Measurements from ENCODE around the gene ATG14.
"Not testable (repeated sequence)": the region's sequence is repeated elsewhere in the genome, so short reads cannot be mapped to it uniquely, and the experiment has no call there.

DNA sequence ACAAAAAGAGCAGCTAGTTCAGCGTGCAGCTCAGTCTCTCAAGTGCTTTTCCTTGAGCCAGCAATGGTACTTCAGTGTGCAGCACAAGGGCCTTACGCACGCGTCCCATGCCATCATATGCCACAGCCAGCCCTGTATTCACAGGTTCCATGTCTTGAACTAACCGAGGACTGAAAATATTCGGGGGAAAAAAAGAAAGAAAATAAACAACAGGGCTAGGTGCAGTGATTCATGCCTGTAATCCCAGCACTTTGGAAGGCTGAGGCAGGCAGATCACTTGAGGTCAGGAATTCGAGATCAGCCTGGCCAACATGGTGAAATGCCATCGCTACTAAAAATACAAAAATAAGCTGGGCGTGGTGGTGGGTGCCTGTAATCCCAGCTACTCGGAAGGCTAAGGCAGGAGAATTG, 28.6 kb downstream of the ATG14 start:
- TF ChIP-seq, protein P1, sequence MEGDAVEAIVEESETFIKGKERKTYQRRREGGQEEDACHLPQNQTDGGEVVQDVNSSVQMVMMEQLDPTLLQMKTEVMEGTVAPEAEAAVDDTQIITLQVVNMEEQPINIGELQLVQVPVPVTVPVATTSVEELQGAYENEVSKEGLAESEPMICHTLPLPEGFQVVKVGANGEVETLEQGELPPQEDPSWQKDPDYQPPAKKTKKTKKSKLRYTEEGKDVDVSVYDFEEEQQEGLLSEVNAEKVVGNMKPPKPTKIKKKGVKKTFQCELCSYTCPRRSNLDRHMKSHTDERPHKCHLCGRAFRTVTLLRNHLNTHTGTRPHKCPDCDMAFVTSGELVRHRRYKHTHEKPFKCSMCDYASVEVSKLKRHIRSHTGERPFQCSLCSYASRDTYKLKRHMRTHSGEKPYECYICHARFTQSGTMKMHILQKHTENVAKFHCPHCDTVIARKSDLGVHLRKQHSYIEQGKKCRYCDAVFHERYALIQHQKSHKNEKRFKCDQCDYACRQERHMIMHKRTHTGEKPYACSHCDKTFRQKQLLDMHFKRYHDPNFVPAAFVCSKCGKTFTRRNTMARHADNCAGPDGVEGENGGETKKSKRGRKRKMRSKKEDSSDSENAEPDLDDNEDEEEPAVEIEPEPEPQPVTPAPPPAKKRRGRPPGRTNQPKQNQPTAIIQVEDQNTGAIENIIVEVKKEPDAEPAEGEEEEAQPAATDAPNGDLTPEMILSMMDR (IDR thresholded peaks at IDR 0.05), result not testable (repeated sequence)
- not testable (repeated sequence) for TF ChIP-seq EZH2phosphoT487 (IDR thresholded peaks at IDR 0.05)
